A673 (cell line): ENCODE measurements around the gene PET117. TPM values are rescaled to one million over a fixed set of nuclear protein-coding genes. Genes with fewer than 3 reads are reported as not detected.
A peak's percentile ranks its signal among the peaks of the same experiment; 100 is the strongest.

ENCODE experiments used
- BruUV-seq: library from RNA; stranded (reverse); fragments of 400-500 nt; replicated peaks from 2 replicates; lab custom pipeline; 2021; lab: Mats Ljungman, UMichigan
- CTCF ChIA-PET: fragments of 300-600 bp; sonication (Branson Sonifier 250); formaldehyde crosslinking; loops from one replicate; lab custom pipeline; 2022; ENCODE audit warnings: antibody characterized with exemption; lab: Charles Lee
- POLR2A ChIA-PET: fragments of 300-600 bp; sonication (Branson Sonifier 250); formaldehyde crosslinking; loops from one replicate; lab custom pipeline; 2022; ENCODE audit warnings: antibody characterized with exemption; ENCODE audit not compliant: low non-redundant PET; lab: Charles Lee
- DNase-seq: peaks from one replicate; pipeline ENCODE4 v3.0.0-alpha.2; 2015; ENCODE audit warnings: low spot score
- H3K27ac ChIP-seq: fragments of 200-600 bp; sonication (generic); 2 replicates; pipeline ENCODE4 v1.5.1; 2016; ENCODE audit warnings: mixed run types, low read depth, mild to moderate bottlenecking, mixed read lengths, antibody characterized with exemption, low read length; ENCODE audit not compliant: poor library complexity, severe bottlenecking
- H3K27me3 ChIP-seq: fragments of 200-600 bp; sonication (generic); replicated peaks from 2 replicates; pipeline ENCODE4 v1.6.1; 2017; ENCODE audit warnings: mixed run types, low read depth, mild to moderate bottlenecking, mixed read lengths, antibody characterized with exemption, low read length; ENCODE audit not compliant: insufficient read depth, poor library complexity
- H3K36me3 ChIP-seq: fragments of 200-600 bp; sonication (generic); 2 replicates; pipeline ENCODE4 v1.6.1; 2016; ENCODE audit warnings: mixed run types, mild to moderate bottlenecking, mixed read lengths, antibody characterized with exemption, low read length; ENCODE audit not compliant: insufficient read depth, poor library complexity, severe bottlenecking
- H3K4me1 ChIP-seq: fragments of 200-600 bp; sonication (generic); 2 replicates; pipeline ENCODE4 v1.6.1; 2017; ENCODE audit warnings: mixed run types, mild to moderate bottlenecking, mixed read lengths, antibody characterized with exemption, low read length; ENCODE audit not compliant: insufficient read depth, poor library complexity, severe bottlenecking
- H3K4me3 ChIP-seq: fragments of 200-600 bp; sonication (generic); 2 replicates; pipeline ENCODE4 v1.5.1; 2016; ENCODE audit warnings: low read depth, mixed run types, mild to moderate bottlenecking, mixed read lengths, low read length; ENCODE audit not compliant: poor library complexity, severe bottlenecking
- H3K9me3 ChIP-seq: fragments of 200-600 bp; sonication (generic); 2 replicates; pipeline ENCODE4 v1.6.1; 2016; ENCODE audit warnings: mixed run types, low read depth, mild to moderate bottlenecking, mixed read lengths, antibody characterized with exemption, low read length; ENCODE audit not compliant: poor library complexity, severe bottlenecking
- CTCF ChIP-seq: fragments of 300-800, 200-600 bp; sonication (generic); conservative IDR thresholded peaks from 2 replicates; pipeline ENCODE4 v1.5.1; 2017; ENCODE audit warnings: low read depth, mild to moderate bottlenecking, antibody characterized with exemption, low read length, moderate library complexity, mixed read lengths
- EZH2 ChIP-seq: fragments of 200-600 bp; sonication (generic); IDR thresholded peaks from 2 replicates; pipeline ENCODE4 v1.6.1; 2017; ENCODE audit warnings: borderline replicate concordance, low read depth, mild to moderate bottlenecking, mixed read lengths, antibody characterized with exemption, low read length; ENCODE audit not compliant: poor library complexity, severe bottlenecking
- intact Hi-C: fragments of 100-400 bp; cut with micrococcal nuclease; formaldehyde crosslinking; loops from one replicate; pipeline ENCODE4 v1.10.0; 2022; ENCODE audit not compliant: unreplicated experiment
- total RNA-seq: library from RNA; stranded (reverse); gene quantifications from 2 replicates; pipeline ENCODE4 v1.2.3, GENCODE V29; 2021

The PET117 gene
- total RNA-seq, 1 experiment from 2014 or later, result 23.0 TPM

- intact Hi-C loops, result no loop called here
- Histone ChIP-seq H3K27me3 (no peaks in the 10 kb centered on the region), H3K4me1 (no peaks in the 10 kb centered on the region), H3K9me3 (no peaks in the 10 kb centered on the region), H3K36me3 (peaks cover 12% of the 10 kb centered on the region), H3K4me3 (no peak overlapping the region), H3K27ac (no peak overlapping the region)
- no TSS peak for BruUV-seq
- ChIA-PET POLR2A (no interaction called here), CTCF (no interaction called here)
- TF ChIP-seq CTCF (no peak), EZH2 (no peak)
- peak; percentile 3 for DNase-seq
Observed at GRCh38 chr20:18166950-18167349, 29.3 kb downstream of the PET117 start.

GRCh38 chr20:18172379-18172778 is 34.7 kb downstream of the PET117 start:
- H3K4me1 ChIP-seq, result no peaks in the 10 kb centered on the region
- intact Hi-C loops, result no loop called here
- ChIA-PET CTCF (no interaction called here), POLR2A (no interaction called here)
- H3K4me3 ChIP-seq, result no peak overlapping the region
- H3K36me3 ChIP-seq, result peaks cover 2% of the 10 kb centered on the region
- TF ChIP-seq CTCF (no peak), EZH2 (no peak)
- H3K27me3 ChIP-seq, result no peaks in the 10 kb centered on the region
- no peak overlapping the region for H3K27ac ChIP-seq
- BruUV-seq, result no TSS peak
- H3K9me3 ChIP-seq, result no peaks in the 10 kb centered on the region
- DNase-seq, result no peak

GRCh38 chr20:18174906-18175683 is 37.4 kb downstream of the PET117 start:
- H3K4me3 ChIP-seq, result no peak overlapping the region
- BruUV-seq, result no TSS peak
- no peak overlapping the region for H3K27ac ChIP-seq
- POLR2A ChIA-PET, result no interaction called here
- H3K27me3 ChIP-seq, result no peaks in the 10 kb centered on the region
- DNase-seq, result no peak
- CTCF ChIA-PET, result no interaction called here
- no peaks in the 10 kb centered on the region for H3K9me3 ChIP-seq
- intact Hi-C loops, result no loop called here
- no peak for TF ChIP-seq CTCF
- no peak for TF ChIP-seq EZH2
- no peaks in the 10 kb centered on the region for H3K4me1 ChIP-seq
- no peaks in the 10 kb centered on the region for H3K36me3 ChIP-seq
